HepG2 (cell line): Measurements from ENCODE around the gene PSAP.

Source experiments
- GLI4 ChIP-seq: sonication (generic); formaldehyde crosslinking; IDR thresholded peaks from 2 replicates; pipeline ENCODE4 v1.5.1; 2020; ENCODE audit warnings: missing genetic modification reagents, mild to moderate bottlenecking, moderate library complexity, borderline replicate concordance
- HOXD1 ChIP-seq: sonication (generic); formaldehyde crosslinking; IDR thresholded peaks from 2 replicates; pipeline ENCODE4 v1.5.0; 2020; ENCODE audit warnings: missing genetic modification reagents
- NR2F6 ChIP-seq, 2 experiments: IDR thresholded peaks; 2 replicates each; pipeline ENCODE4 v1.6.1; 2016; ENCODE audit warnings: antibody characterized with exemption in 1 of 2, mild to moderate bottlenecking in 1 of 2
- TCF12 ChIP-seq, 2 experiments: fragments of 450-650 bp in 1 of 2; sonication (generic) in 1 of 2; formaldehyde crosslinking in 1 of 2; IDR thresholded peaks; 2 replicates each; pipeline versions ENCODE4 v1.6.1 to v1.8.0; 2017 to 2022; ENCODE audit warnings: antibody characterized with exemption in 1 of 2, mild to moderate bottlenecking in 1 of 2, missing genetic modification reagents in 1 of 2, moderate library complexity in 1 of 2
- ZNF768 ChIP-seq: sonication (generic); formaldehyde crosslinking; IDR thresholded peaks from 2 replicates; pipeline ENCODE4 v1.4.0; 2020; ENCODE audit warnings: missing genetic modification reagents
- TF ChIP-seq, protein P1 (sequence below): sonication (generic); formaldehyde crosslinking; IDR thresholded peaks from 2 replicates; pipeline ENCODE4 v1.5.0; 2020; ENCODE audit warnings: mild to moderate bottlenecking, missing genetic modification reagents, moderate library complexity
- TF ChIP-seq, protein P2 (sequence below): sonication (generic); formaldehyde crosslinking; IDR thresholded peaks from 2 replicates; pipeline ENCODE4 v1.8.0; 2022; ENCODE audit warnings: low read depth, missing genetic modification reagents
- TF ChIP-seq, protein P3 (sequence below): sonication (generic); formaldehyde crosslinking; IDR thresholded peaks from 2 replicates; pipeline ENCODE4 v1.4.0; 2020; ENCODE audit warnings: low read depth, missing genetic modification reagents

DNA sequence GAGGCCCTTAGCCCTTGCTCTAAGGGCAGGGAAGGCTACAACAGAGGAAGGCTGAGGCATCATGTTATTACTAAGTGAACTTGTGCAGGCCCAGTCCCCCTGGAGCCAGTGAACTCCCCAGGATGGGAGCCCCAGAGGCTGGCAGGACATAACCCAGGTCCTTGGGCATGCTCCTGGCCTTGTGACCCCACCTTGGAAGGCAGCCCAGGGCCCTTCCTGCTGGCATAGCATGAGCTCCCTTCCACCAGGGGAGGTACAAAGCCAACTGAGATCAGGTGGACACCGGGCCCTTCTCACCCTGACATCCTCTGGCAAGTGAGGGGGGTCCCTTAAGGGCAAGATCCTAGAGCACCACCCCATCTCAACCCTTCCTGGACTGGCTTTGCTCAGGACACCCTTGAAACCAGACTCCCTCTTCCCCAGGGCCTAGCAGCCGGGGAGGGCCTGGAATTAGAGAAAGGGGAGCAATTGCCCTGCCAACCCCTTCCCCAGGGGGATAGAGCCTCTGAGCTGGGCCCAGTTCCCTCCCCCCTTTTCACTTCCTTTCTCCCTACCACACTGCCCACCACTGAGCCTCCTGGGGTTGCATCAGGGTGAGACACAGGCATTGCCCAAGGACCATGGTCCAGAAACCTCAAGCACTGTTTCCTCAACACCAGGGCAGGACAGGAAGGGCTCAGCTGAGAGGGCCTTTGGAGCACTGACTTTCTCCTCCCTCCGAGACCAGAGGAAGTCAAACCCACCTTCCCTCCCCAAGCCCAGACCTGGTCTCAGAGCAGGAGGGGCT is 75.9 kb downstream of the PSAP start:
- TF ChIP-seq, protein P1, sequence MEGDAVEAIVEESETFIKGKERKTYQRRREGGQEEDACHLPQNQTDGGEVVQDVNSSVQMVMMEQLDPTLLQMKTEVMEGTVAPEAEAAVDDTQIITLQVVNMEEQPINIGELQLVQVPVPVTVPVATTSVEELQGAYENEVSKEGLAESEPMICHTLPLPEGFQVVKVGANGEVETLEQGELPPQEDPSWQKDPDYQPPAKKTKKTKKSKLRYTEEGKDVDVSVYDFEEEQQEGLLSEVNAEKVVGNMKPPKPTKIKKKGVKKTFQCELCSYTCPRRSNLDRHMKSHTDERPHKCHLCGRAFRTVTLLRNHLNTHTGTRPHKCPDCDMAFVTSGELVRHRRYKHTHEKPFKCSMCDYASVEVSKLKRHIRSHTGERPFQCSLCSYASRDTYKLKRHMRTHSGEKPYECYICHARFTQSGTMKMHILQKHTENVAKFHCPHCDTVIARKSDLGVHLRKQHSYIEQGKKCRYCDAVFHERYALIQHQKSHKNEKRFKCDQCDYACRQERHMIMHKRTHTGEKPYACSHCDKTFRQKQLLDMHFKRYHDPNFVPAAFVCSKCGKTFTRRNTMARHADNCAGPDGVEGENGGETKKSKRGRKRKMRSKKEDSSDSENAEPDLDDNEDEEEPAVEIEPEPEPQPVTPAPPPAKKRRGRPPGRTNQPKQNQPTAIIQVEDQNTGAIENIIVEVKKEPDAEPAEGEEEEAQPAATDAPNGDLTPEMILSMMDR (CRISPR knock-in tag), result no peak
- TF ChIP-seq, protein P2, sequence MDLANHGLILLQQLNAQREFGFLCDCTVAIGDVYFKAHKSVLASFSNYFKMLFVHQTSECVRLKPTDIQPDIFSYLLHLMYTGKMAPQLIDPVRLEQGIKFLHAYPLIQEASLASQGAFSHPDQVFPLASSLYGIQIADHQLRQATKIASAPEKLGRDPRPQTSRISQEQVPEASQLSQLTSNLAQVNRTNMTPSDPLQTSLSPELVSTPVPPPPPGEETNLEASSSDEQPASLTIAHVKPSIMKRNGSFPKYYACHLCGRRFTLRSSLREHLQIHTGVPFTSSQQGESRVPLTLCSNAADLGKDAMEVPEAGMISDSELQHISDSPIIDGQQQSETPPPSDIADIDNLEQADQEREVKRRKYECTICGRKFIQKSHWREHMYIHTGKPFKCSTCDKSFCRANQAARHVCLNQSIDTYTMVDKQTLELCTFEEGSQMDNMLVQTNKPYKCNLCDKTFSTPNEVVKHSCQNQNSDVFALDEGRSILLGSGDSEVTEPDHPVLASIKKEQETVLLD (CRISPR knock-in tag), result no peak
- TF ChIP-seq HOXD1 (CRISPR knock-in tag), result no peak
- no peak for TF ChIP-seq TCF12 (IDR thresholded peaks at IDR 0.05)
- TF ChIP-seq TCF12 (CRISPR knock-in tag; IDR thresholded peaks at IDR 0.05), result no peak
- TF ChIP-seq NR2F6 (IDR thresholded peaks at IDR 0.05), result no peak
- no peak for TF ChIP-seq NR2F6 (CRISPR knock-in tag; IDR thresholded peaks at IDR 0.05)
- TF ChIP-seq ZNF768 (CRISPR knock-in tag), result no peak
- TF ChIP-seq, protein P3, sequence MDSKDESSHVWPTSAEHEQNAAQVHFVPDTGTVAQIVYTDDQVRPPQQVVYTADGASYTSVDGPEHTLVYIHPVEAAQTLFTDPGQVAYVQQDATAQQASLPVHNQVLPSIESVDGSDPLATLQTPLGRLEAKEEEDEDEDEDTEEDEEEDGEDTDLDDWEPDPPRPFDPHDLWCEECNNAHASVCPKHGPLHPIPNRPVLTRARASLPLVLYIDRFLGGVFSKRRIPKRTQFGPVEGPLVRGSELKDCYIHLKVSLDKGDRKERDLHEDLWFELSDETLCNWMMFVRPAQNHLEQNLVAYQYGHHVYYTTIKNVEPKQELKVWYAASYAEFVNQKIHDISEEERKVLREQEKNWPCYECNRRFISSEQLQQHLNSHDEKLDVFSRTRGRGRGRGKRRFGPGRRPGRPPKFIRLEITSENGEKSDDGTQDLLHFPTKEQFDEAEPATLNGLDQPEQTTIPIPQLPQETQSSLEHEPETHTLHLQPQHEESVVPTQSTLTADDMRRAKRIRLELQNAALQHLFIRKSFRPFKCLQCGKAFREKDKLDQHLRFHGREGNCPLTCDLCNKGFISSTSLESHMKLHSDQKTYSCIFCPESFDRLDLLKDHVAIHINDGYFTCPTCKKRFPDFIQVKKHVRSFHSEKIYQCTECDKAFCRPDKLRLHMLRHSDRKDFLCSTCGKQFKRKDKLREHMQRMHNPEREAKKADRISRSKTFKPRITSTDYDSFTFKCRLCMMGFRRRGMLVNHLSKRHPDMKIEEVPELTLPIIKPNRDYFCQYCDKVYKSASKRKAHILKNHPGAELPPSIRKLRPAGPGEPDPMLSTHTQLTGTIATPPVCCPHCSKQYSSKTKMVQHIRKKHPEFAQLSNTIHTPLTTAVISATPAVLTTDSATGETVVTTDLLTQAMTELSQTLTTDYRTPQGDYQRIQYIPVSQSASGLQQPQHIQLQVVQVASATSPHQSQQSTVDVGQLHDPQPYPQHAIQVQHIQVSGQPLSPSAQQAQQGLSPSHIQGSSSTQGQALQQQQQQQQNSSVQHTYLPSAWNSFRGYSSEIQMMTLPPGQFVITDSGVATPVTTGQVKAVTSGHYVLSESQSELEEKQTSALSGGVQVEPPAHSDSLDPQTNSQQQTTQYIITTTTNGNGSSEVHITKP (CRISPR knock-in tag), result no peak
- TF ChIP-seq GLI4 (CRISPR knock-in tag), result no peak
